ENCODE data around the gene MTARC1. TPM values are rescaled to one million over a fixed set of nuclear protein-coding genes. Genes with fewer than 3 reads are reported as not detected.

MTARC1 gene
- 10 to 100 TPM in 5 of 6 donors, 1 to 10 TPM in 1; 10.0 to 41.7 (median 22.3) TPM for total RNA-seq

GRCh38 chr1:220786337-220787068 is at the start of gene MTARC1:
Gene MTARC1 (plus strand): TSS chr1:220786913. CDS start chr1:220786945, 32 bp downstream.
- H3K4me1 ChIP-seq, result peaks cover 24 to 45% (median 37%) of the 10 kb centered on the region in 4 donors
- no peaks in the 10 kb centered on the region for H3K9me3 ChIP-seq
- TF ChIP-seq EP300 (IDR thresholded peaks at IDR 0.05) (no peak), POLR2A (IDR thresholded peaks at IDR 0.05) (peak in 1 of 4 donors; percentile 41), POLR2AphosphoS5 (IDR thresholded peaks at IDR 0.05) (peak; percentile 18 to 60)
- TF ChIP-seq, protein P1, sequence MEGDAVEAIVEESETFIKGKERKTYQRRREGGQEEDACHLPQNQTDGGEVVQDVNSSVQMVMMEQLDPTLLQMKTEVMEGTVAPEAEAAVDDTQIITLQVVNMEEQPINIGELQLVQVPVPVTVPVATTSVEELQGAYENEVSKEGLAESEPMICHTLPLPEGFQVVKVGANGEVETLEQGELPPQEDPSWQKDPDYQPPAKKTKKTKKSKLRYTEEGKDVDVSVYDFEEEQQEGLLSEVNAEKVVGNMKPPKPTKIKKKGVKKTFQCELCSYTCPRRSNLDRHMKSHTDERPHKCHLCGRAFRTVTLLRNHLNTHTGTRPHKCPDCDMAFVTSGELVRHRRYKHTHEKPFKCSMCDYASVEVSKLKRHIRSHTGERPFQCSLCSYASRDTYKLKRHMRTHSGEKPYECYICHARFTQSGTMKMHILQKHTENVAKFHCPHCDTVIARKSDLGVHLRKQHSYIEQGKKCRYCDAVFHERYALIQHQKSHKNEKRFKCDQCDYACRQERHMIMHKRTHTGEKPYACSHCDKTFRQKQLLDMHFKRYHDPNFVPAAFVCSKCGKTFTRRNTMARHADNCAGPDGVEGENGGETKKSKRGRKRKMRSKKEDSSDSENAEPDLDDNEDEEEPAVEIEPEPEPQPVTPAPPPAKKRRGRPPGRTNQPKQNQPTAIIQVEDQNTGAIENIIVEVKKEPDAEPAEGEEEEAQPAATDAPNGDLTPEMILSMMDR (IDR thresholded peaks at IDR 0.05), result peak in 5 of 6 experiments; percentile 14 to 54 (median 35)
- peaks cover 0 to 31% (median 2%) of the 10 kb centered on the region in 4 donors for H3K36me3 ChIP-seq
- no peaks in the 10 kb centered on the region for H3K27me3 ChIP-seq
- DNase-seq (peak; percentile 87 to 93), ATAC-seq (ENCODE audit: low FRiP score in 2 of 2) (peak; percentile 79 to 81)
- peak within 1 kb of the TSS; percentile 54 to 88 (median 80) for H3K27ac ChIP-seq
- 0 to 5% methylated on average over 8 to 43 of the region's 56 CpGs for WGBS, 2 donors
- peak within 1 kb of the TSS; percentile 16 to 76 (median 68) for H3K4me3 ChIP-seq

GRCh38 chr1:220741349-220741748 is 45.4 kb upstream of the MTARC1 start:
- 77 to 91% methylated on average over 2 of the region's 2 CpGs for WGBS, 2 donors
- no peak for DNase-seq

GRCh38 chr1:220741825-220742224 is 44.9 kb upstream of the MTARC1 start:
- Histone ChIP-seq H3K4me3 (no peak overlapping the region), H3K27ac (no peak overlapping the region), H3K9me3 (no peaks in the 10 kb centered on the region), H3K27me3 (no peaks in the 10 kb centered on the region), H3K4me1 (no peaks in the 10 kb centered on the region), H3K36me3 (no peaks in the 10 kb centered on the region)
- WGBS, 2 donors, result 82 to 100% methylated on average over 1 of the region's 1 CpG
- ATAC-seq (ENCODE audit: low FRiP score in 2 of 2) (no peak), DNase-seq (no peak)
- no peak for TF ChIP-seq POLR2A (IDR thresholded peaks at IDR 0.05)
- TF ChIP-seq, protein P1 (IDR thresholded peaks at IDR 0.05), result no peak
- no peak for TF ChIP-seq EP300 (IDR thresholded peaks at IDR 0.05)
- no peak for TF ChIP-seq POLR2AphosphoS5 (IDR thresholded peaks at IDR 0.05)

More at GRCh38 chr1:220741349-220741748, 45.4 kb upstream of the MTARC1 start:
- H3K27me3 ChIP-seq, result no peaks in the 10 kb centered on the region
- ATAC-seq (ENCODE audit: low FRiP score in 2 of 2), result no peak
- H3K27ac ChIP-seq, result no peak overlapping the region
- no peaks in the 10 kb centered on the region for H3K4me1 ChIP-seq
- TF ChIP-seq POLR2A (IDR thresholded peaks at IDR 0.05) (no peak), POLR2AphosphoS5 (IDR thresholded peaks at IDR 0.05) (no peak), EP300 (IDR thresholded peaks at IDR 0.05) (no peak)
- TF ChIP-seq, protein P1 (IDR thresholded peaks at IDR 0.05), result no peak
- H3K36me3 ChIP-seq, result no peaks in the 10 kb centered on the region
- H3K4me3 ChIP-seq, result no peak overlapping the region
- no peaks in the 10 kb centered on the region for H3K9me3 ChIP-seq

- ATAC-seq (ENCODE audit: low FRiP score in 2 of 2) (no peak), DNase-seq (no peak)
- H3K27ac ChIP-seq, result no peak overlapping the region
- no peaks in the 10 kb centered on the region for H3K9me3 ChIP-seq
- no peak overlapping the region for H3K4me3 ChIP-seq
- H3K4me1 ChIP-seq, result peaks cover 2 to 4% (median 3%) of the 10 kb centered on the region in 4 donors
- H3K27me3 ChIP-seq, result no peaks in the 10 kb centered on the region
- no peaks in the 10 kb centered on the region for H3K36me3 ChIP-seq
- TF ChIP-seq EP300 (IDR thresholded peaks at IDR 0.05) (no peak), POLR2AphosphoS5 (IDR thresholded peaks at IDR 0.05) (no peak), POLR2A (IDR thresholded peaks at IDR 0.05) (no peak)
- TF ChIP-seq, protein P1 (IDR thresholded peaks at IDR 0.05), result no peak
- WGBS, 2 donors, result 85 to 89% methylated on average over 3 of the region's 3 CpGs
Measured at GRCh38 chr1:220742520-220742919, 44.2 kb upstream of the MTARC1 start.

All from upper lobe of left lung (tissue), 6 donors.